Muscle layer of colon (tissue), 2 donors: ENCODE results near the gene ACAD9.

Experiments used
- H3K27ac ChIP-seq: one replicate; pipeline ENCODE4 v1.7.0; 2013; ENCODE audit warnings: low read depth, mild to moderate bottlenecking, low read length, moderate library complexity
- H3K27me3 ChIP-seq, 2 donors: one replicate each; pipeline ENCODE4 v1.7.0; 2013; ENCODE audit warnings: low read length in 2 of 2, mild to moderate bottlenecking in 2 of 2; ENCODE audit not compliant: insufficient read depth in 2 of 2, control insufficient read depth in 1 of 2
- H3K36me3 ChIP-seq: one replicate; pipeline ENCODE4 v1.7.0; 2013; ENCODE audit warnings: mild to moderate bottlenecking, low read length; ENCODE audit not compliant: insufficient read depth
- H3K4me1 ChIP-seq: one replicate; pipeline ENCODE4 v1.7.0; 2013; ENCODE audit warnings: mild to moderate bottlenecking, low read length; ENCODE audit not compliant: insufficient read depth
- H3K4me3 ChIP-seq, 2 donors: one replicate each; pipeline ENCODE4 v1.7.0; 2013; ENCODE audit warnings: low read length in 2 of 2, low read depth in 1 of 2, mild to moderate bottlenecking in 1 of 2, moderate library complexity in 1 of 2
- H3K9ac ChIP-seq: one replicate; pipeline ENCODE4 v1.7.0; 2013; ENCODE audit warnings: low read length
- H3K9me3 ChIP-seq: one replicate; pipeline ENCODE4 v1.7.0; 2013; ENCODE audit warnings: mild to moderate bottlenecking, low read length
- donor health status: abdominal sarcoma.
- donor health status: Adenocarcinoma of cecum.

The ACAD9 gene

GRCh38 chr3:128847666-128848370, 31.6 kb upstream of the ACAD9 start:
- H3K9me3 ChIP-seq, result no peaks in the 10 kb centered on the region
- H3K9ac ChIP-seq, result no peak overlapping the region
- H3K27me3 ChIP-seq, result no peaks in the 10 kb centered on the region
- H3K4me3 ChIP-seq, result no peak overlapping the region
- no peaks in the 10 kb centered on the region for H3K36me3 ChIP-seq
- H3K27ac ChIP-seq, result no peak overlapping the region
- peaks cover 14% of the 10 kb centered on the region for H3K4me1 ChIP-seq

GRCh38 chr3:128848936-128849335, 30.5 kb upstream of the ACAD9 start:
- Histone ChIP-seq H3K27me3 (no peaks in the 10 kb centered on the region), H3K4me1 (peaks cover 14% of the 10 kb centered on the region), H3K27ac (no peak overlapping the region), H3K9ac (no peak overlapping the region), H3K4me3 (no peak overlapping the region), H3K36me3 (no peaks in the 10 kb centered on the region), H3K9me3 (no peaks in the 10 kb centered on the region)

- no peak overlapping the region for H3K4me3 ChIP-seq
- H3K36me3 ChIP-seq, result no peaks in the 10 kb centered on the region
- H3K27me3 ChIP-seq, result no peaks in the 10 kb centered on the region
- H3K4me1 ChIP-seq, result peaks cover 14% of the 10 kb centered on the region
- no peak overlapping the region for H3K9ac ChIP-seq
- H3K27ac ChIP-seq, result no peak overlapping the region
- no peaks in the 10 kb centered on the region for H3K9me3 ChIP-seq
Observed at GRCh38 chr3:128849911-128850455, 29.4 kb upstream of the ACAD9 start.

- H3K36me3 ChIP-seq, result no peaks in the 10 kb centered on the region
- H3K27ac ChIP-seq, result no peak overlapping the region
- H3K9ac ChIP-seq, result no peak overlapping the region
- no peaks in the 10 kb centered on the region for H3K27me3 ChIP-seq
- H3K9me3 ChIP-seq, result no peaks in the 10 kb centered on the region
- no peak overlapping the region for H3K4me3 ChIP-seq
- H3K4me1 ChIP-seq, result peaks cover 8% of the 10 kb centered on the region
Observed at GRCh38 chr3:128850544-128850943, 28.9 kb upstream of the ACAD9 start.

GRCh38 chr3:128851601-128852000, 27.8 kb upstream of the ACAD9 start:
- Histone ChIP-seq H3K27me3 (no peaks in the 10 kb centered on the region), H3K9ac (no peak overlapping the region), H3K4me1 (no peaks in the 10 kb centered on the region), H3K36me3 (no peaks in the 10 kb centered on the region), H3K27ac (no peak overlapping the region), H3K9me3 (no peaks in the 10 kb centered on the region), H3K4me3 (no peak overlapping the region)

GRCh38 chr3:128853826-128854225, 25.6 kb upstream of the ACAD9 start:
- Histone ChIP-seq H3K36me3 (no peaks in the 10 kb centered on the region), H3K27ac (no peak overlapping the region), H3K27me3 (no peaks in the 10 kb centered on the region), H3K9me3 (no peaks in the 10 kb centered on the region), H3K4me1 (no peaks in the 10 kb centered on the region), H3K9ac (no peak overlapping the region), H3K4me3 (no peak overlapping the region)

- peaks cover 3% of the 10 kb centered on the region for H3K9me3 ChIP-seq
Observed at GRCh38 chr3:128854475-128854874, 24.9 kb upstream of the ACAD9 start.

GRCh38 chr3:128855569-128855968, 23.9 kb upstream of the ACAD9 start:
- Histone ChIP-seq H3K9me3 (peaks cover 14% of the 10 kb centered on the region), H3K27me3 (no peaks in the 10 kb centered on the region), H3K36me3 (no peaks in the 10 kb centered on the region), H3K9ac (no peak overlapping the region), H3K27ac (no peak overlapping the region), H3K4me1 (no peaks in the 10 kb centered on the region), H3K4me3 (no peak overlapping the region)

More at GRCh38 chr3:128854475-128854874, 24.9 kb upstream of the ACAD9 start:
- H3K4me1 ChIP-seq, result no peaks in the 10 kb centered on the region
- no peak overlapping the region for H3K27ac ChIP-seq
- no peaks in the 10 kb centered on the region for H3K27me3 ChIP-seq
- no peak overlapping the region for H3K4me3 ChIP-seq
- no peaks in the 10 kb centered on the region for H3K36me3 ChIP-seq
- H3K9ac ChIP-seq, result no peak overlapping the region

- no peaks in the 10 kb centered on the region for H3K27me3 ChIP-seq
- H3K9me3 ChIP-seq, result peaks cover 16% of the 10 kb centered on the region
- no peaks in the 10 kb centered on the region for H3K36me3 ChIP-seq
- H3K4me3 ChIP-seq, result no peak overlapping the region
- no peak overlapping the region for H3K27ac ChIP-seq
- H3K4me1 ChIP-seq, result no peaks in the 10 kb centered on the region
- H3K9ac ChIP-seq, result no peak overlapping the region
Observed at GRCh38 chr3:128858167-128858566, 21.3 kb upstream of the ACAD9 start.

GRCh38 chr3:128859630-128860029, 19.8 kb upstream of the ACAD9 start:
- Histone ChIP-seq H3K27me3 (no peaks in the 10 kb centered on the region), H3K27ac (no peak overlapping the region), H3K4me3 (no peak overlapping the region), H3K9me3 (peaks cover 16% of the 10 kb centered on the region), H3K4me1 (no peaks in the 10 kb centered on the region), H3K9ac (no peak overlapping the region), H3K36me3 (no peaks in the 10 kb centered on the region)

- Histone ChIP-seq H3K9me3 (peaks cover 16% of the 10 kb centered on the region), H3K27ac (no peak overlapping the region), H3K4me3 (no peak overlapping the region), H3K4me1 (no peaks in the 10 kb centered on the region), H3K27me3 (no peaks in the 10 kb centered on the region), H3K36me3 (no peaks in the 10 kb centered on the region), H3K9ac (no peak overlapping the region)
Observed at GRCh38 chr3:128861491-128861890, 17.9 kb upstream of the ACAD9 start.

- Histone ChIP-seq H3K9me3 (peaks cover 16% of the 10 kb centered on the region), H3K36me3 (no peaks in the 10 kb centered on the region), H3K4me1 (no peaks in the 10 kb centered on the region), H3K4me3 (no peak overlapping the region), H3K27ac (no peak overlapping the region), H3K27me3 (no peaks in the 10 kb centered on the region), H3K9ac (no peak overlapping the region)
Observed at GRCh38 chr3:128863560-128863959, 15.9 kb upstream of the ACAD9 start.
